Glomerular endothelial cell (primary cell): ENCODE data around the gene SIGLEC12. TPM values are rescaled to one million over a fixed set of nuclear protein-coding genes. Genes with fewer than 3 reads are reported as not detected.
A peak's percentile ranks its signal among the peaks of the same experiment; 100 is the strongest.

Experiments used
- DNase-seq: peaks from one replicate; pipeline ENCODE4 v3.0.0-alpha.2; 2011; ENCODE audit warnings: low read depth, low spot score; ENCODE audit errors: extremely low read depth
- total RNA-seq: library from RNA; depleted of rRNA; stranded (reverse); fragments of >200 nt; gene quantifications from 2 replicates; pipeline ENCODE4 v1.2.3, GENCODE V29; 2015

The SIGLEC12 gene
- not detected in 2 replicates for total RNA-seq

- no peak for DNase-seq
These were observed at the start of gene SIGLEC12 for GRCh38 chr19:51501594-51502263. TSS of gene SIGLEC12 (minus strand) at chr19:51501800. CDS start at chr19:51501733, 67 bp downstream.

- DNase-seq = no peak
These were observed 49.5 kb upstream of the SIGLEC12 start for GRCh38 chr19:51550848-51551672.

GRCh38 chr19:51549533-51550324 lies 48.1 kb upstream of the SIGLEC12 start:
- DNase-seq = no peak

GRCh38 chr19:51548891-51549305 lies 47.3 kb upstream of the SIGLEC12 start:
- no peak for DNase-seq

GRCh38 chr19:51548213-51548651 lies 46.6 kb upstream of the SIGLEC12 start:
- no peak for DNase-seq

- no peak for DNase-seq
These were observed 46.0 kb upstream of the SIGLEC12 start for GRCh38 chr19:51547397-51548212.

- DNase-seq = peak; percentile 95
These were observed 45.2 kb upstream of the SIGLEC12 start for GRCh38 chr19:51546650-51547396.

- no peak for DNase-seq
These were observed 44.6 kb upstream of the SIGLEC12 start for GRCh38 chr19:51546107-51546649.

- DNase-seq = no peak
These were observed 42.4 kb upstream of the SIGLEC12 start for GRCh38 chr19:51544038-51544437.

GRCh38 chr19:51542699-51543098 lies 41.1 kb upstream of the SIGLEC12 start:
- DNase-seq = no peak

GRCh38 chr19:51541458-51542357 lies 40.1 kb upstream of the SIGLEC12 start:
- no peak for DNase-seq

GRCh38 chr19:51539821-51540366 lies 38.3 kb upstream of the SIGLEC12 start:
- DNase-seq = no peak

- DNase-seq = no peak
These were observed 33.9 kb upstream of the SIGLEC12 start for GRCh38 chr19:51535535-51535934.

- DNase-seq = no peak
These were observed 30.0 kb upstream of the SIGLEC12 start, which contains the start of gene SIGLEC6 for GRCh38 chr19:51531349-51532315. TSS of gene SIGLEC6 (minus strand) at chr19:51531670. CDS start at chr19:51531648, 22 bp downstream.

- DNase-seq = no peak
These were observed 29.0 kb upstream of the SIGLEC12 start for GRCh38 chr19:51530616-51531015.

GRCh38 chr19:51529301-51529700 lies 27.7 kb upstream of the SIGLEC12 start:
- DNase-seq = no peak

- DNase-seq = no peak
These were observed 24.1 kb upstream of the SIGLEC12 start for GRCh38 chr19:51525651-51526050.
